GM21423 (cell line): ENCODE data around the gene FUBP1.
"Not testable (repeated sequence)": the region's sequence is repeated elsewhere in the genome, so short reads cannot be mapped to it uniquely, and the experiment has no call there.

Source experiments
- ATAC-seq: cut with Tn5 transposase; IDR thresholded peaks from one replicate; pipeline ENCODE4 v1.9.1; 2021; ENCODE audit warnings: mild to moderate bottlenecking, moderate library complexity; ENCODE audit not compliant: unreplicated experiment

FUBP1 gene

GRCh38 chr1:77948841-77949424 lies 29.9 kb downstream of the FUBP1 start:
- no peak for ATAC-seq

- no peak for ATAC-seq
Measured at GRCh38 chr1:77945345-77945744, 33.5 kb downstream of the FUBP1 start.

- no peak for ATAC-seq
Measured at GRCh38 chr1:77942400-77943140, 36.3 kb downstream of the FUBP1 start.

GRCh38 chr1:77940921-77941570 lies 37.8 kb downstream of the FUBP1 start:
- no peak for ATAC-seq

- no peak for ATAC-seq
Measured at GRCh38 chr1:77938651-77939050, 40.2 kb downstream of the FUBP1 start.

GRCh38 chr1:77929806-77930205 lies 49.1 kb downstream of the FUBP1 start:
- no peak for ATAC-seq

GRCh38 chr1:77927414-77927813 lies 51.5 kb downstream of the FUBP1 start:
- no peak for ATAC-seq

- no peak for ATAC-seq
Measured at GRCh38 chr1:77926561-77927357, 52.1 kb downstream of the FUBP1 start.

- ATAC-seq, result no peak
Measured at GRCh38 chr1:77925956-77926355, 52.9 kb downstream of the FUBP1 start.

GRCh38 chr1:77925518-77925917 lies 53.4 kb downstream of the FUBP1 start:
- ATAC-seq, result no peak

GRCh38 chr1:77918918-77919317 lies 60.0 kb downstream of the FUBP1 start:
- not testable (repeated sequence) for ATAC-seq

- ATAC-seq, result no peak
Measured at GRCh38 chr1:77910116-77910515, 68.8 kb downstream of the FUBP1 start.

GRCh38 chr1:77906624-77907023 lies 72.2 kb downstream of the FUBP1 start:
- no peak for ATAC-seq

- no peak for ATAC-seq
Measured at GRCh38 chr1:77906019-77906545, 72.8 kb downstream of the FUBP1 start.

GRCh38 chr1:77905603-77906002 lies 73.3 kb downstream of the FUBP1 start:
- no peak for ATAC-seq

- no peak for ATAC-seq
Measured at GRCh38 chr1:77900687-77901293, 78.1 kb downstream of the FUBP1 start.

GRCh38 chr1:77899647-77900320 lies 79.1 kb downstream of the FUBP1 start:
- no peak for ATAC-seq
